Left renal pelvis (tissue), 4 donors: ENCODE data around the gene MSI2. TPM values are rescaled to one million over a fixed set of nuclear protein-coding genes. Genes with fewer than 3 reads are reported as not detected.

Experiments
- DNase-seq, 4 donors: peaks; one replicate each; pipeline ENCODE4 v3.0.0-alpha.2; 2013; ENCODE audit warnings: low read depth in 4 of 4, low spot score in 3 of 4
- polyA plus RNA-seq, 4 donors: library from polyadenylated mRNA; unstranded; fragments of 120-200 nt; gene quantifications; one replicate each; pipeline ENCODE4 v1.2.1, GENCODE V29; 2013; ENCODE audit not compliant: insufficient read length in 4 of 4

The MSI2 gene
- polyA plus RNA-seq, 4 donors: 46.8 to 107 (median 97.2) TPM

DNA sequence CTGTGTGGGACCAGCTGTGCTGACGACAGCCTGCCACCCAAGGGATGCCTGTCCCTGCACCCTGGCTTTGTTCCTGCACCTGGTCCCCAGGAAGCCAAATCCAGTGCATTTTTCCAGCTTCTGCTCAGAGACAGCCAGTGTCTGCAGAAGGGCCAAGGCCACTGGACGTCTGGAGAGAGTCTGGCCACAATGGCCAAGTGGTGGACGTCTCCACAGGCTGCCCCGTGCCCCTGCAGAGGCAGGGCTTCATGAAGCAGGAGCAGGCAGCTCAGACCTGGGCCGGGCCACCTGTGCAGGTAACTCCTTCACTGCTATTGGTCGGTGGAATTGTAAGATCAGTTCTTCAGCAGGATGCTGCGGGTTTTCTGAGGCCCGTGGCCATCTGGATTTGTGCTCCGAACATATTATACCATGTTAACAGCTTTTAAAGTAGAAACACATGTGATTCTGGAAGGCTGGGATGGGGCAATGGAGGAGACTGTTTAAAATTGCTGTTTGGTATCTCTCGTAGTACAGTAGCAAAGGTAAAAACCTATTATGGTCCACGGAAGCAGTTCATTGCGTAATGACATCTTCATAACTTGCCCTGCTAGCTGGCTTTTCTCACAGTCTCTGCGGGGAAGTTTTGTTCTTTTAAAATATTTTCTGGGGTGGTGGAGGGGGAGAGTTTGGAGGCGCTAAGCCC is 303.5 kb downstream of the MSI2 start:
- DNase-seq: no peak

DNA sequence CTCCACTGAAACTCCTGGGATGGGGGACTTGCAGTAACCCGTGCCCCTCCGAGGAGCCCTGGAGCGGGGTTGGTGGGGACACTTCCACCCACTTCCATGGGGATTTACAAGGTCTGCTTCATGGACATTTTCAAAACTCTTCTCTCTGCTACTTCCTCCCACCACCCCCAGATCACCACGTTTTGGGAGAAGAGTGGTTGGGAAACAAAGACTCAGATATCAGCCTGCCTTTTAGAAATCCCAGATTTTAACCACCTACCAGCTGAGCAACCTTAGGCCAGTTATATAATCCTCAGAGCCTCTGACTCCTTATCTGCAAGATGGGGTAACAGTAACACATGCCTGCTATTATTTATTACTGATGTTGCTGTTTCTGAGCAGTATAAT is 304.0 kb downstream of the MSI2 start:
- no peak for DNase-seq

DNA sequence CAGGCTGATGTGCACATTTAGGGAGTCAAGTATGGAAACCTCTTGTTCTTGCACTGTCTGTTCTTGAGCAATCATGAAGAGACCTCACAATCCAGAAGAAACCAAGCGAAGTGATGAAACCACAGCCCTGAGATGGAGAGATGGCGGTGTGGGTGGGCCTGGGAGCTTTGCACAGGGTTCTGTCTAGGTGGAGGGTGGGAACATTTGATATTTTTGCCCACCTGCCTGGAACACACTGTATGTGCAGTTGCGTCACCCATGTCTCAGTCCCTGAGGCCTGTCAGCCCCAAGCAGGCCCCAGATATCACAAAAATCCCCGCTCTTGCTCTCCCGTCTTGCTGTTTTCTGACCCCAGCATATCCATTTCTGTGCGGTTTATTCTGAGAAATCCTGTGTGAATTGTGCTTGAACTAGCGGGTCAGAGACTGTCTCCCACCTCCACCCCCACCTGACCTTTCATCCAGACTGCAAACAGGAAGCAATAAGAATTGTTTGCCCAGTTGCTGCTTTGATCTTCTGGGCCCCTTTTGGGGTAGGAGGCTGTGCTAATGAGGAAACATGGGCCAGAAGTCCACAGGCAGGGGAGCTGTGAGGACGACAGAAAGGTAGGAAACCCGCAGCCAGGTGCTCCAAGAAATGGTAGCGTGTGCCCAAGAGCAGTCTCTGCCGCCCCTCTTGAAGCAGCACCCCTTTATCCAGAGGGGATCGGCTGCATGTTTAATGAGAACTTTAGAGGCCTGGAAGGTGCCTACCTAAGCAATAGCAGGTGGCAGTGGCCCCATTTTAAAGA is 304.9 kb downstream of the MSI2 start:
- no peak for DNase-seq

DNA sequence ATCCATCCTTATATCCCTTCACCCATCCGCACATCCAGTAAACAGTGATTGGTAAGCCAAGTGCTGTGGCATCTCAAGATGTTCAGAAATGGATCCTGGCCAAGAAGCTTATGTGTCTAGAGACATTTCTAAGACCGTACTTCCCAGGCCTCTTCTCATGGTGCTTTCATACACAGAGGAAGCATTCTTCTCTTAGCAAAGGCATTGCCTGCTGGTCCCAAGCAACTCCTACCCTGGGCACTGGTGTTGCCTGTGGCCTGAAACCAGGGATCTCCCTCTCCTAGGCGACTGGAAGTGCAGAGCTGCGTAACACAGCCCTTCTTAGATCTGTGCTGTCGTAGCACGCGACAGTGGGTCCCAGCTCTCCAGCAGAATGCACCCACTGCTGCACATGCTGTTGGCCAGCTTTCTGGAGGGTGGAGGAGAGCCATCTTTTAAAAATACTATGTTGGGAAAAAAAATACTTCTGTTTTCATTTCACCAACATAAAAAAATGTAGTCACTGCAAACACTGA is 305.9 kb downstream of the MSI2 start:
- DNase-seq: no peak

DNA sequence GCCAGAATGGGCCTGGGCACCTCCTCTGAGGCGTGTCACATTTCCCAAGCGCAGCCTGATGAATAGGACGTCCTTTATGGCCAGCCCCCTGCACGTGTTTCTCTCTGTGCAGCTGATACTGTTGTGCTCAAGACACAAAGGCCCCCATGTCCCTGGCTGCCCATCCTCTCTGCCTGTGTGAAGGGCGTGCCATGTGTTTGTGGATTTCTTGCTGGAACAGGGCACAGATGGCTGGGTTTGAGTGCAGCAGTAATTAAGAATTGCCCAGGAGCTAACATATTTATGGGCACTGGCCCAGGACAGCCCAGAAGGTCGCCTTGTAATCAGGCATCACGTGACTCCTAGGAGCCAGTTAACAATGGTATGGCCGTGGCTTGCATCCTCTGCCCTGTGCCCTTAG is 307.6 kb downstream of the MSI2 start:
- DNase-seq: no peak

DNA sequence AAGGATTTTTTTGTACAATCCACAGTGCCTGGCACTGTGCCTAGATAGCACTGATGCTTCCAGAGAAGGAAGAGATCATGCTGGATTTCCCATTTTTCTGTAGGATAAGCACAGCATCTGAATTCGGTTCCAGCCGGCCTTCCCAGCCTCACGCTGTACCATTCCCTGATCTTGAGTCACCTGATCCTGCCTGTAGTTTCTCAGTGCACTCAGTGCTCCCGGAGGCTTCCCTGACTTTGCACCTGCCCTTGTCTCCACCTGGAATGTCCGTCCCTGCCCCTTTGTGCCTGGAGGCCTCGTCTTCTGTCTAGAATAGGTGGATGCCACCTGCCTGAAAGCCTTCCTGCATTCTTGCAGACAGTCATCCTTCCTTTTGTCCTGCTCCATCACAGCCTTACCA is 308.9 kb downstream of the MSI2 start:
- DNase-seq: no peak

DNA sequence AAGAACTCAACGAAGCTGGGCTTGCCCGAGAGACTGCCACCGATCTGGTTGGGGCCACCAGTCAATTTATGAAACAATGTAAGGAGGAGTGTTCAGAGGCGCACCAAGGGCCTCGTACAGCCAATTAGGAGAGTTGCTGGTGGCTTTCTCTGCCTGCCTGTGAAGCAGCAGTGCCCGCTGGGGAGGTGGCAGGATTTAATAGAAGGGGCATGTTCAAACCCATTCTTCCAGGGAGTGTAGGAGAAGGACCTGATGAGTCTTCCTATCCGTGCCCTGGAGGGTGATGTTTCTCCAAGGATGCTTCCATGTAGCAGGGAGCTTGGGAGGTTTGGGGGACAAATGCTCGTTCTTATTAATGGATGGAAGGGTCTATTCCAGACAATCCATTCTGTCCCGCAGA is 310.4 kb downstream of the MSI2 start:
- no peak for DNase-seq

DNA sequence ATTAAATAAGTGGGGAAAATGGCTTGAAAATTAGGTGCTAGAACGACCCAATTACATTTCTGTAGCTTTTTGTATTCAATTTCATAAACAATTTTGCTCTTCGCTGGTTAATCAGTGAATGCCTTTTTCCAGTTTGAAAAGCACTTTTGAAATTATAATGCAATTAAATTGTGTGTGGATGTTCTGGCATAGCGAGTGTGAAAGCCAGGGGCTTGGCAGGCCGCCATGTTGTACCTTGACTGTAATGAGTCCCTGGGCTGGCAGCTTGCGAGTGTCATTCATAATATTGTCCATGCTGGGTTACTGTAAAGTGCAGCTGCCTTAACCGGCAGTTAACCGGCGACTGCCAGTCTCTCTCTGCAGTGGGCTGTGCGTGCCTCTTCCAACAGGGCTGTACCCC is 310.9 kb downstream of the MSI2 start:
- no peak for DNase-seq

DNA sequence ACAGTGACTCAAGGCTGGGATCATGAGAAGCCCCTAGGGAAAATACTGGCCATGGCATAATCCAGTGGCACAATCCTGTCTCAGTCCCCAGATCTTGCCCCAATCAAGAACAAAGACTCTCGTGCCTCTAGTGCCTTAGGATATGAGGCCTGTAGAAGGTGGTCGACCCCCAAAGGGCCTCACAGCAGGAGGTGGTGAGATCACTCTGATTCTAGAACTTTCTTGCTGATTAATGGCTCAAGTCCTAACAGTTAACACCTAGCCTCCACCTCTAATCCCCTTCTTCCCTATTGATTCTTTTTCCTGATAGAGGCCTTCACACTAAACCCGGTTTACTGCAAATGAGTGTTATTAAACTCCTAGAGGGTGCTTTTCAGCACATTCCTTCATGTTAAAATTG is 312.0 kb downstream of the MSI2 start:
- DNase-seq: no peak

DNA sequence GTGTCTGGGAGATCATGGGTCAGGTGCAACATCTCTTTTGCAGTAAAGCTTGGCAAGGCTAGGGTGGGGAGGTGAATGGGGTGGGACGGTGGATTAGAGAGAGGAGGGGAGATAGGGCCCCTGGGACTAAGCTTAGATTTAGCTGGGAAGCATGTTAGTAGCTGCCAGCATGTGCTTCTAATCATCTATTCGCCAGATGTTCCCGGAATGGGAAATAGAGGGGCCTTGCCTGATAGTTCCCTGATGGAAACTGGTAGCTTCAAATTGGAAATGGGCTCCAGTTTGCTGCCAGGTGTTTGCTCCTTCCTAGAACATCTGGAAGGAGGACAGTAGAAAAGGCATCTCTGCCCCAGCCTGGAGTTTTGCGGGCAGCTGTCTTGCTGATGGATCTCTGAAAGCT is 312.7 kb downstream of the MSI2 start:
- DNase-seq: no peak

DNA sequence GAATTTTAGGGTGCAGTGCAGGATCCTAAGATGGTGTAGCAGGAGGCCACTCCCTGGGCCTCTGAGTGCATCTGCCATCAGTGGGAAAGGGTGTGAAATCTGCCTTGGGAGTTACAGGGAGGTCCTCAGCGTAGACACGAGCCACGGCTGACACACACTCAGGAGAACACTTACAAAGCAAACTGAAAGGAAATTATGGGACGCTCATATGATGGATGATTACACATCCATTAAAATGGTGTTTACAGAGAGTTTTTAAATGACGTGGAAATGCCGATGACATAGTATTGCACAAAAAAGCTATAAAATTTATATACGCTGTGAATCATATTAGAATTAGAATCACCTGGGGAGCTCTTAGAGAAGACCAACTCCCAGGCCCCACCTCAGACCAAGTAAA is 313.5 kb downstream of the MSI2 start:
- DNase-seq: no peak

DNA sequence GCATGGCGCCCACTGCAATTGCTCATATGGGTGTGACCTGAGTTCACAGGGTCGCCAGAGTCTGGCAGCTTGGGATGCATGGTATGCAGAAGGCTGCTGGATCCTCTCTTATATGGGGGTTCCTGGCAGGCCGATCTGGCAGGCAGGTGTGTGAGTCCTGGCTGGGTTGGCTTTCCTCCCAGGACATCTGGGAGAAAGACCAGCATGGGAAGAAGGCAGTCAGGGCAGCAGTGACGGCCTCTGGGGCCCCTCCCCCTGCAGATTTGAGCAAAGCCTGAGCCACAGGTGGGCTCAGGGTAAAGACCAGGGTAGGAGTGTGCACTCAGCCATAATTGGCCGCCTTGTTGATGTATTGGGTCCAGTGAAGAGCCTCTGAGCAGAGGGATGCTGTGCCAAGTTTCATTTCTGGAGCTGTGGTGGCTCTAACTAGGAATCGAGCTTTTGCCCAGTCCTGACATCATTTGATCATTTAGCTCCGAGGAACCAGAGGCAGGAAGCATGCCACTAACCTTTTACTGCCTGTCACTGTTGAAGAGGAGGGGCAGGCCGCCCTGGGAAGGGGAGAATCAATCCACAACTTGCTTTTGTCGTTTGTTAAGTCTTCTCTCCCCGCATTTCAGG is 314.5 kb downstream of the MSI2 start:
- no peak for DNase-seq

DNA sequence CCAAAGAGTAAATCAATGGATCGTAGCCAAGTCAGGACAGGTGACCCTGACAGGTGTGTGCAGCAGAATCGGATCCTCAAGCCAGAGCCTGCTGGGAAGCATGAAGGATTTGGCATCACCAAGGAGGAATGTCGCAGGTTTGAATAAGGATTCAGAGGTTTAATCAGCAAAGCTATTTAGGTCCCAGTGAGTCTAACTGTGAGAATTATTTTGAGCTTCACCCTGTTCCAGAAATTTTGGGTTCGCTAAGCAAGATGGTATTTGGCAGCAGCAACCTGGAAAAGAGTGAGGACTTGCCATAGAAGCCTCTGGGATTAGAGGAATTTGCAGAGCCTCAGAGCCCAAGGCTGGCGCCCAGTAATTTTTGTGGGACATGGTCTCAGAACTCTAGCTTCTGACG is 315.7 kb downstream of the MSI2 start:
- no peak for DNase-seq

DNA sequence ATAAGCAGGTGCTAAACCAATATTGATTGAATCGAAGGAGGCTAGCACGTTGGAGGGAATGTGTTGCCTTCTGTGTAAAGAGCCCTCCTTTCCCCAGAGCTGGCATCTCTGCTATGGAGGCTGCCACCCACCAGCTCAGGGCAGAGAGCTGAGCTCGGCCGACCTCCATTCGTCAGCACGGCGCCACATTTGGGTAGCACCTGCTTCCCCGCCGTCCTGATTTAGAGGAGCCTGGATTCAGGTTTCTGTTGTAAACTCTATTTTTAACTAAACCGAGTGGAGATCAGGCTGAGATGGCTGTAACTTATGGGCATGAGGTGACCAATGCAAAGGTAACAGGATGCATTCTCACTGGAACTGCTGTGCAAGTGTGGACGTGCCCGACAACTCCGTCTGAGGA is 316.3 kb downstream of the MSI2 start:
- DNase-seq: no peak

DNA sequence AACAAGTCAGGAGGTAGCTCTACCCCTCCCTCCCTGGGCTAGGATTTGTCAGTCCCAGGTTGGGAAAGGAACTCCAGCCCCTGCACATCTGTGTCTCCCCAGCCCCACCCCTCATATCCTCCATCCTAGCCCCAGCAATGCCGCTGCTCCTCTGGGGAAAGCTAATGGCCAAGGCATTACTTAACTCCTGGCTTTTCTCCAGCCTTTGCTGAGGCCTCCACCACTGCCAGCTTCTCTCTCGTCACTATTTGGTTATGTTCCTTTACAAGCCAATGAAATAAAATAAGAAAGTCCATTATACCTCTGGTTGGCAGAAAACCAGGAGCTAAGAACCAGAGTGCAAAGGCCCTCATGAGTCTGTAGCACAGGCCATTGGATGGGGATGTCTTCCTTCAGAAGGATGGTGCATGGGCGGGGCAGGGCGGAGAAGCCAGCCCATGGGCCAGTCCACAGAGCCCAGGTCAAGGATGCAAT is 317.8 kb downstream of the MSI2 start:
- DNase-seq: no peak

DNA sequence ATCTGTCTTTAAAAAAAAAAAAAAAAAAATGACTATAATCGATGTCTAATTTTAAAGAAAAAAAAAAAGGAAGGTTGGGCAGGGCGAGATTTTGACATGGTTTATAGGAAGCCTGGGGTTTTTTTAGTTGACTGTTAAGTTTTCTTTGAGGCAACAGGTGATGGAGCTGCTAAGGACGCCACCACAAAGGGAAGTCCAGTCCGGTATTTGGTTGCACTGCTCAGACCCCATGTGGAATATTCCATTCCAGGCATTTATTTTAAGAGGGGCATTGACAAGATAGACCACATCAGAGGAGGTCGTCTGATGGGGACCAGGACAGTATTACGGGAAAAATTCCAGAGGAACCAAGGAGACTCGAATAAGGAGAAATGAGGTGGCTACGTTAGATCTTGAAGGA is 320.4 kb downstream of the MSI2 start:
- DNase-seq: no peak

DNA sequence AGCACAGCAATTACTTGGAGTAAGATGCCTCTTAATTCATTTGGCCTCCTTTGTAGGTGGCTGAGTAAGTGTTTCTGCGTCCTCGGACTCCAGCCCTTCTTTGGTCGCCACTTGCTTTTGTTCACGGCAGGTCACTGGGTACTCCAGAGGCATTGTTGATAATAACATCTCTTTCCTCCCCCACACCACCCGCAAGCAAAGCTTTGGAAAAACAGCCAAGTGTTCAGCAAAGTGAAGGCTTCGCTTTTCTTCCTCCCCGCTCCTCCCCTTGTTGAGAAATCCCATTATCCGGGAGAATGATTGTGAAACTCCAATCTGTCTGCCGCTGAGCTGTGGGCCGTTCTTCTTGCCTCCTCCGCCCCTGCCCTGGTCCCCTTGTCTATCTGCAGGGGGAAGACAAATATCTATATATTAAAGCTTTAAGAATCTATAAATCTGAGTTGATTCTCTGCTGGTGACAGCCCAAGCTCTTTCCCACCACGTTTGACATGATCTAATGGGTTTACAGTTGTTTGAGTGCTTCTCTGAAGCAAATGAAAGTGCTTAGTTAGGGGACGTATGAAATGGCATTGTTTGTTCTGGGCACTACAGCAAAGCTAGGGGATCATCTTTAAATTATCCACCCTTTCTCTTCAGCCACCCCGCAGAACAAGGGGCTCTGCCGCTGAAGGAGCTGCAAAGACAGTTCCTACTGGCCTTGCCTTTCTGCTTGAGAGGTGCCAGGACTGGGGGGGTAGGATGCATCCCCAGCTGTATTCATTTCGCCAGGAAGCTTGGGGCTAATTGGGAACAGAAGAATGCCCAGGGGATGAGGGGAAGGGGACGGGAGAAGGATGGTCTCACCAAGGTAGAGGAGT is 321.7 kb downstream of the MSI2 start:
- DNase-seq: no peak

DNA sequence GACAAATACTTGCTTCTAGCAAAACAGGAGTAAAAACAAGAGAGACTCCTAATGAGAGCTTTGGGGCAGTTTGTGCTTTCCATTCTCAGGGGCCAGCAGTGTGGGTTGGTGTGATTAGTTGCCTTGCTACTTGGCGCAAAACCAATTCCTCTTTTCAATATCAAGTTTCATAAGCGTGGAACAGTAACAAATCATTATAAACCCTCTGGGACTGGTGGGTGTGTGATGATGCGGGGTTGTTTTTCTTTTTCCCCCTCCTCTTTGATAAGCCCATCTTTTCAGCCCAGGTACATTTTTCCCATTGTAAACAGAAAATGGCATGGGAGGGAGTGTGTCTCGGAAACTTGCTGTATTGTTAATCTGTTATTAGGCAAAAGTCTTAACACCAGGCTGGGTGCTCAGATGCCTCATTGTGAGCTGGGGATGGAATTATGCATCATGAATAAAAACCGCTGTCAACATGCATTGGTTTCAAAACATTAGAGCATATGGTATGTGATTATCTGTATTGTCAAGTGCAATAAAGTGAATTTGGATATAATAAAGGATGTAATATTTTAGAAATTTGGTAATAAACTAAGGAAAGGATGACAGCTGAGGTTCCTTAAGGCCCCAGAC is 322.4 kb downstream of the MSI2 start:
- no peak for DNase-seq

DNA sequence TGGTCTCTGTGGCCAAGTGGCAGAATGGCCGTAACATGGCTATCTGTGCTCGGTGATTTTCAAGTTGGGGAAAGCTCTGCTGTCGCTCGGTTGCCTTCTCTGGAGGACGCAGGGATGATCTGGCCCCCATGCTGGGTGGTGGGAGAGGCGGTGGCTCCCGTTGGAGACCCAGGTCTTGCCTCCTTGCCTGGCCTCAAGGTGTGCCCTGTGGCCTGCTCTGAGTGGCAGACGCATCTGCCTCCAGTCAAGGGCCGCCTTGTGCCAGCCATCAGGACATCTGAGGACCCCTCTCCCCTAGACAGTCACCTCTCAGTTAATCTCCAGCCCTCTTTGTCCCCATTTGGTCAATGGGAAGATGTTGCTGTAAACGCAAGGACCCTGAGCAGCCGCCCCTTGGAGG is 322.9 kb downstream of the MSI2 start:
- DNase-seq: no peak

DNA sequence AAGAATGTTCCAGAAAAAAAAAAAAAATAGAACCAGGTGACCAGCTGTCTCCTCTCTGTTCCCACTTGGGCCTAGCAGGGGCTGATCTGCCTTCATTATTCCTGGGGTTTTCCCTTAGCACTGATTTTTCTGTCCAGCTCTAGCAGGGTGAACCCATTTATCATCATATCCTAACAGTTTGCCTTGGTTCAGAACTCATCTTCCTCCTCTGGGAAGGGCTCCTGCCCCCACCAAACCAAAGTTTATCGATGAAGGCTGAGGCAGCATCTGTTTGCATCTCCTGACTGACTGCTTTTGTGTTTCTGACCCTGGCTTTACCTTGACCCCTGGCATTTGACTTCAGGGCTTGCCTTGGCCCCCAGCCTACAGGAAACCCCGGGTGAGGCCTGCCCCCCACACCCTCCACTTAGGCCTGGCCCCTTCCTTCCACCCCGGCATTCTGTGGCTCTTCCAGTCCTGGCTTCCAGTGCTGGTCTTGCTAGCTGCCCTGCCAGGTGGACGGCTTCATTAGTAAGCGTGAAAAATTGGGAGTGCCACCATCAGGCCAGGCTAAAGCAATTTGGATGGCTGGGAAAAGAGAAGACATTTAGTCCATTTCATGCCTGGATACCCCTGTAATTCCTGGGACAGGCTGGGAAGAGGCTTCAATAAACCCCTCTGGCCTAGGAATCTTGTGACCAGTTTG is 323.9 kb downstream of the MSI2 start:
- no peak for DNase-seq
